Esophagus mucosa (tissue), 1 donor: ENCODE results near the gene CSRNP3. TPM values are rescaled to one million over a fixed set of nuclear protein-coding genes. Genes with fewer than 3 reads are reported as not detected.
"Not testable (repeated sequence)": the region's sequence is repeated elsewhere in the genome, so short reads cannot be mapped to it uniquely, and the experiment has no call there.

ENCODE experiments used
- ATAC-seq: fragments of 200-7000 bp; cut with Tn5 transposase; one replicate; pipeline ENCODE4 v1.9.1; 2020
- total RNA-seq: library from RNA; stranded (reverse); gene quantifications from one replicate; pipeline ENCODE4 v1.2.4, GENCODE V29; 2023
- donor health status: DM: yes; HTN: yes; CAD: no.

CSRNP3 gene
- total RNA-seq, 1 donor from 2014 or later, result 1.2 TPM

- ATAC-seq, result no peak
Observed at GRCh38 chr2:165547900-165548299, 78.4 kb downstream of the CSRNP3 start.

GRCh38 chr2:165549619-165550018 lies 80.1 kb downstream of the CSRNP3 start:
- no peak for ATAC-seq

- ATAC-seq, result no peak
Observed at GRCh38 chr2:165558832-165559231, 89.3 kb downstream of the CSRNP3 start.

- ATAC-seq, result no peak
Observed at GRCh38 chr2:165560377-165560988, 91.0 kb downstream of the CSRNP3 start.

- no peak for ATAC-seq
Observed at GRCh38 chr2:165561516-165561915, 92.0 kb downstream of the CSRNP3 start.

GRCh38 chr2:165562233-165562632 lies 92.7 kb downstream of the CSRNP3 start:
- ATAC-seq, result no peak

- no peak for ATAC-seq
Observed at GRCh38 chr2:165563468-165564225, 94.1 kb downstream of the CSRNP3 start.

GRCh38 chr2:165566008-165566407 lies 96.5 kb downstream of the CSRNP3 start:
- no peak for ATAC-seq

GRCh38 chr2:165567273-165567672 lies 97.8 kb downstream of the CSRNP3 start:
- no peak for ATAC-seq

- ATAC-seq, result no peak
Observed at GRCh38 chr2:165568361-165568760, 98.9 kb downstream of the CSRNP3 start.

- no peak for ATAC-seq
Observed at GRCh38 chr2:165571477-165571876, 102.0 kb downstream of the CSRNP3 start.

- no peak for ATAC-seq
Observed at GRCh38 chr2:165572151-165572550, 102.7 kb downstream of the CSRNP3 start.

GRCh38 chr2:165573534-165574461 lies 104.3 kb downstream of the CSRNP3 start:
- ATAC-seq, result no peak

- ATAC-seq, result no peak
Observed at GRCh38 chr2:165575044-165575615, 105.6 kb downstream of the CSRNP3 start.

- ATAC-seq, result no peak
Observed at GRCh38 chr2:165576409-165577154, 107.1 kb downstream of the CSRNP3 start.

- ATAC-seq, result no peak
Observed at GRCh38 chr2:165582409-165582808, 112.9 kb downstream of the CSRNP3 start.

- no peak for ATAC-seq
Observed at GRCh38 chr2:165582863-165583506, 113.5 kb downstream of the CSRNP3 start.

GRCh38 chr2:165584126-165584654 lies 114.7 kb downstream of the CSRNP3 start:
- no peak for ATAC-seq

GRCh38 chr2:165586019-165586418 lies 116.5 kb downstream of the CSRNP3 start:
- ATAC-seq, result no peak

GRCh38 chr2:165587335-165587938 lies 117.9 kb downstream of the CSRNP3 start:
- ATAC-seq, result no peak

- not testable (repeated sequence) for ATAC-seq
Observed at GRCh38 chr2:165590999-165591398, 121.5 kb downstream of the CSRNP3 start.
